A549 (cell line): ENCODE measurements around the gene FAHD1. TPM values are rescaled to one million over a fixed set of nuclear protein-coding genes. Genes with fewer than 3 reads are reported as not detected.
A peak's percentile ranks its signal among the peaks of the same experiment; 100 is the strongest.

Experiments used
- ATAC-seq, 2 experiments: fragments of 200-7000 bp in 1 of 2; fragments of >200 bp in 1 of 2; cut with Nextera tagmentation in 1 of 2; cut with Tn5 transposase in 1 of 2; 3 replicates each; pipeline versions ENCODE4 v1.8.0 to v1.9.1; 2018 to 2020; ENCODE audit warnings: mild to moderate bottlenecking in 1 of 2, moderate library complexity in 1 of 2
- CTCF ChIA-PET: fragments of 300-600 bp; sonication (Branson Sonifier 250); formaldehyde crosslinking; extraction: SDS; loops from one replicate; lab custom pipeline; 2021; ENCODE audit warnings: antibody characterized with exemption, inconsistent platforms; lab: Yijun Ruan, JAX
- POLR2A ChIA-PET: fragments of 350-600 bp; formaldehyde crosslinking; extraction: SDS; loops from one replicate; lab custom pipeline; 2021; ENCODE audit warnings: antibody characterized with exemption, inconsistent platforms; lab: Yijun Ruan, JAX
- DNase-seq, 2 experiments: peaks; one replicate each; pipeline versions ENCODE4 v3.0.0 to v3.0.0-alpha.2; 2011 to 2016; ENCODE audit warnings: low read depth in 1 of 2, low spot score in 1 of 2
- FAIRE-seq: peaks from 2 replicates; lab custom pipeline; 2011; peaks lifted over from hg19 to GRCh38; lab: Jason Lieb, UNC
- H3K27ac ChIP-seq, 2 experiments: fragments of >200 bp; sonication (Bioruptor Twin); formaldehyde crosslinking; 3 replicates each; pipeline ENCODE4 v1.5.1; 2016 to 2017
- H3K4me1 ChIP-seq: fragments of >200 bp; sonication (Bioruptor Twin); formaldehyde crosslinking; 3 replicates; pipeline ENCODE4 v1.6.1; 2016
- H3K4me2 ChIP-seq: fragments of >200 bp; sonication (Bioruptor Twin); formaldehyde crosslinking; 3 replicates; pipeline ENCODE4 v1.6.1; 2016
- H3K4me3 ChIP-seq: fragments of >200 bp; sonication (Bioruptor Twin); formaldehyde crosslinking; 3 replicates; pipeline ENCODE4 v1.5.1; 2016
- H3K9me3 ChIP-seq: fragments of >200 bp; sonication (Bioruptor Twin); formaldehyde crosslinking; 3 replicates; pipeline ENCODE4 v1.6.1; 2016
- ATOH8 ChIP-seq: fragments of 250-450 bp; sonication (Bioruptor Pico); IDR thresholded peaks from 2 replicates; pipeline ENCODE4 v1.5.0; 2020; ENCODE audit warnings: low read depth, mild to moderate bottlenecking, moderate library complexity
- BCL3 ChIP-seq: fragments of >200 bp; sonication (Bioruptor Twin); formaldehyde crosslinking; IDR thresholded peaks from 3 replicates; pipeline ENCODE4 v1.6.1; 2016
- CEBPB ChIP-seq, 2 experiments: fragments of >200 bp in 1 of 2; sonication (Bioruptor Twin) in 1 of 2; formaldehyde crosslinking in 1 of 2; IDR thresholded peaks; 2 replicates each; pipeline ENCODE4 v1.6.1; 2012 to 2016
- CHD4 ChIP-seq: fragments of 200-600 bp; sonication (generic); IDR thresholded peaks from 2 replicates; pipeline ENCODE4 v1.6.1; 2016; ENCODE audit warnings: antibody characterized with exemption, mild to moderate bottlenecking, borderline replicate concordance
- CTCF ChIP-seq: fragments of >200 bp; sonication (Bioruptor Twin); formaldehyde crosslinking; IDR thresholded peaks from 3 replicates; pipeline ENCODE4 v1.5.1; 2016
- EP300 ChIP-seq, 2 experiments: fragments of >200 bp; sonication (Bioruptor Twin); formaldehyde crosslinking; IDR thresholded peaks; 2 replicates in 1 of 2; 3 replicates in 1 of 2; pipeline ENCODE4 v1.6.1; 2016 to 2017
- FOSL2 ChIP-seq, 2 experiments: fragments of 450-650 bp in 1 of 2; fragments of >200 bp in 1 of 2; sonication (Bioruptor Twin) in 1 of 2; formaldehyde crosslinking; IDR thresholded peaks; 2 replicates each; pipeline versions ENCODE4 v1.5.0 to v1.6.1; 2016 to 2020; ENCODE audit warnings: mild to moderate bottlenecking in 1 of 2, moderate library complexity in 1 of 2
- GATA3 ChIP-seq: IDR thresholded peaks from 2 replicates; pipeline ENCODE4 v1.6.1; 2012; ENCODE audit warnings: borderline replicate concordance
- HDAC2 ChIP-seq: fragments of 200-600 bp; sonication (generic); IDR thresholded peaks from 2 replicates; pipeline ENCODE4 v1.6.1; 2016
- HES2 ChIP-seq: fragments of >200 bp; sonication (Bioruptor Twin); formaldehyde crosslinking; IDR thresholded peaks from 2 replicates; pipeline ENCODE4 v1.6.1; 2016
- HOXA7 ChIP-seq: fragments of 250-450 bp; sonication (Bioruptor Pico); IDR thresholded peaks from 2 replicates; pipeline ENCODE4 v1.5.0; 2020; ENCODE audit warnings: mild to moderate bottlenecking, moderate library complexity
- JUN ChIP-seq, 2 experiments: fragments of >200 bp; sonication (Bioruptor Twin); formaldehyde crosslinking; IDR thresholded peaks; 2 replicates in 1 of 2; 3 replicates in 1 of 2; pipeline ENCODE4 v1.6.1; 2016 to 2017
- JUNB ChIP-seq: fragments of >200 bp; sonication (Bioruptor Twin); formaldehyde crosslinking; IDR thresholded peaks from 2 replicates; pipeline ENCODE4 v1.6.1; 2016
- KDM5A ChIP-seq: fragments of 200-600 bp; sonication (generic); IDR thresholded peaks from 2 replicates; pipeline ENCODE4 v1.6.1; 2016; ENCODE audit warnings: antibody characterized with exemption, mild to moderate bottlenecking
- MAFK ChIP-seq: fragments of 450-650 bp; IDR thresholded peaks from 2 replicates; pipeline ENCODE4 v1.6.1; 2014; ENCODE audit not compliant: partially characterized antibody
- MAX ChIP-seq: IDR thresholded peaks from 2 replicates; pipeline ENCODE4 v1.6.1; 2012
- PBX3 ChIP-seq: IDR thresholded peaks from 2 replicates; pipeline ENCODE4 v1.6.1; 2012
- PHF8 ChIP-seq: fragments of 200-600 bp; sonication (generic); IDR thresholded peaks from 2 replicates; pipeline ENCODE4 v1.6.1; 2016; ENCODE audit warnings: low read depth, mild to moderate bottlenecking, antibody characterized with exemption, moderate library complexity, borderline replicate concordance
- RAD21 ChIP-seq, 2 experiments: fragments of >200 bp in 1 of 2; sonication (Bioruptor Twin) in 1 of 2; formaldehyde crosslinking in 1 of 2; IDR thresholded peaks in 1 of 2; conservative IDR thresholded peaks in 1 of 2; 2 replicates in 1 of 2; 3 replicates in 1 of 2; pipeline ENCODE4 v1.6.1; 2012 to 2018; ENCODE audit warnings: inconsistent platforms in 1 of 2
- RARB ChIP-seq: fragments of 250-450 bp; sonication (Bioruptor Pico); IDR thresholded peaks from 2 replicates; pipeline ENCODE4 v1.8.0; 2021; ENCODE audit warnings: mild to moderate bottlenecking, moderate library complexity
- RNF2 ChIP-seq: fragments of 200-600 bp; sonication (generic); IDR thresholded peaks from 2 replicates; pipeline ENCODE4 v1.6.1; 2016; ENCODE audit warnings: low read depth, mild to moderate bottlenecking, antibody characterized with exemption, moderate library complexity, borderline replicate concordance
- SMC3 ChIP-seq: fragments of >200 bp; sonication (Bioruptor Twin); formaldehyde crosslinking; IDR thresholded peaks from 3 replicates; pipeline ENCODE4 v1.6.1; 2018; ENCODE audit warnings: inconsistent platforms
- SREBF2 ChIP-seq: fragments of 450-650 bp; IDR thresholded peaks from 2 replicates; pipeline ENCODE4 v1.6.1; 2014; ENCODE audit warnings: mild to moderate bottlenecking, moderate library complexity
- ZC3H11A ChIP-seq: fragments of 450-650 bp; IDR thresholded peaks from 2 replicates; pipeline ENCODE4 v1.6.1; 2014; ENCODE audit warnings: antibody characterized with exemption, mild to moderate bottlenecking
- WGBS: methylation state at CpG from one replicate; pipeline ENCODE4 v1.1.6; 2017; ENCODE audit errors: missing lambda C conversion rate; 5-methylcytosine and 5-hydroxymethylcytosine counted together
- polyA plus RNA-seq, 4 experiments: library from polyadenylated mRNA; depleted of rRNA in 3 of 4; stranded (reverse); fragments of >200 nt; fragmentation: RNase III in 1 of 4; extraction: RNeasy Plus Mini Kit Qiagen cat#74134 plus additional on column Dnase treatment in 1 of 4; gene quantifications; 2 replicates in 3 of 4; 3 replicates in 1 of 4; pipeline ENCODE4 v1.2.3, GENCODE V29; 2011 to 2017

The FAHD1 gene
- polyA plus RNA-seq, 2 of the 4 experiments (the other 2 are of a cell fraction), result 30.6 to 68.4 TPM

GRCh38 chr16:1865902-1866690, 39.1 kb downstream of the FAHD1 start:
- ChIA-PET POLR2A (interaction anchor here (0.9 to 1.0 kb wide), 2 partner anchors 63 to 99 kb away, joined by 3 to 4 read pairs; partner anchors contain the start of gene RPS2), CTCF (interaction anchor here (0.7 to 25.7 kb wide), 9 partner anchors 18 to 105 kb away, joined by 3 to 396 read pairs (median 4); partner anchors contain the start of genes RPL3L and TBL3)
- Histone ChIP-seq H3K9me3 (no peaks in the 10 kb centered on the region), H3K4me1 (peaks cover 42% of the 10 kb centered on the region), H3K27ac (peak overlapping the region; percentile 26 to 55; a peak in 3 of 6 replicates), H3K4me2 (no peak overlapping the region), H3K4me3 (no peak overlapping the region)
- FAIRE-seq (no peak), DNase-seq (no peak), ATAC-seq (no peak)
- TF ChIP-seq RAD21 (conservative IDR thresholded peaks at IDR 0.05 in 1 of 2, IDR thresholded peaks at IDR 0.05 in 1 of 2) (peak; percentile 52; a peak in 4 of 5 replicates), FOSL2 (IDR thresholded peaks at IDR 0.05) (no peak), FOSL2 (CRISPR knock-in tag; IDR thresholded peaks at IDR 0.05) (no peak), SMC3 (peak; percentile 49), CTCF (peak; percentile 30; the same call in 2 of the 3 replicates)
- WGBS, result 73% methylated on average over 6 of the region's 6 CpGs

- FAIRE-seq, result peak; percentile 96
- Histone ChIP-seq H3K4me3 (peak overlapping the region; percentile 7; the same call in 1 of the 3 replicates), H3K9me3 (no peaks in the 10 kb centered on the region), H3K4me2 (peak overlapping the region; percentile 71), H3K27ac (peak overlapping the region; percentile 75 to 88), H3K4me1 (peaks cover 44% of the 10 kb centered on the region)
- peak; percentile 88 to 94 for ATAC-seq
- 1% methylated on average over 9 of the region's 9 CpGs for WGBS
- ChIA-PET CTCF (interaction anchor here (1.3 to 25.7 kb wide), 5 partner anchors 20 to 270 kb away, joined by 3 to 396 read pairs (median 5); no protein-coding TSS in a partner anchor), POLR2A (interaction anchor here (0.7 to 1.8 kb wide), 3 partner anchors 58 to 94 kb away, joined by 7 to 11 read pairs (median 8); partner anchors contain the start of gene RPS2)
- peak; percentile 60 to 95 for DNase-seq
- no peak for TF ChIP-seq SREBF2
- 0 out of 2 replicates have a peak, but pooled peaks have one; percentile 18 for TF ChIP-seq PBX3
- TF ChIP-seq BCL3, result 0 out of 3 replicates have a peak, but pooled peaks have one; percentile 28
- 0 out of 2 replicates have a peak, but pooled peaks have one; percentile 58 for TF ChIP-seq HOXA7 (CRISPR knock-in tag)
- TF ChIP-seq RNF2, result no peak
- TF ChIP-seq JUN (IDR thresholded peaks at IDR 0.05), result peak; percentile 70 to 72; a peak in 2 of 5 replicates
- TF ChIP-seq ZC3H11A, result no peak
- TF ChIP-seq KDM5A, result no peak
- no peak for TF ChIP-seq CHD4
- TF ChIP-seq HDAC2, result no peak
- TF ChIP-seq RARB (CRISPR knock-in tag), result peak; percentile 95
- TF ChIP-seq CEBPB (IDR thresholded peaks at IDR 0.05), result peak; percentile 88 to 91
- no peak for TF ChIP-seq PHF8
- peak; percentile 62 for TF ChIP-seq HES2
- TF ChIP-seq EP300 (IDR thresholded peaks at IDR 0.05), result peak; percentile 45 to 60; a peak in 2 of 5 replicates
- TF ChIP-seq ATOH8 (CRISPR knock-in tag), result 0 out of 2 replicates have a peak, but pooled peaks have one; percentile 9
- TF ChIP-seq MAX, result peak; percentile 73
- peak; percentile 91 for TF ChIP-seq JUNB
- TF ChIP-seq FOSL2 (IDR thresholded peaks at IDR 0.05), result peak; percentile 90
- peak; percentile 99 for TF ChIP-seq FOSL2 (CRISPR knock-in tag; IDR thresholded peaks at IDR 0.05)
- TF ChIP-seq MAFK, result peak; percentile 90
- TF ChIP-seq GATA3, result peak; percentile 70; the same call in 1 of the 2 replicates
- TF ChIP-seq, all 56 proteins: peak for 14
These were observed 43.5 kb downstream of the FAHD1 start for GRCh38 chr16:1870365-1871082.
